NOMO-1 treated with DMSO at 0.1 percent for 48 hours (cell line): Measurements from ENCODE around the gene RGS6.

ENCODE experiments used
- DNase-seq: peaks from one replicate; lab custom pipeline; 2025; ENCODE audit not compliant: unreplicated experiment; lab: John Stamatoyannopoulos, UW

RGS6 gene

GRCh38 chr14:72154645-72155378, 222.6 kb downstream of the RGS6 start:
- DNase-seq: no peak

- DNase-seq: no peak
These were observed 223.3 kb downstream of the RGS6 start for GRCh38 chr14:72155379-72155993.

DNA sequence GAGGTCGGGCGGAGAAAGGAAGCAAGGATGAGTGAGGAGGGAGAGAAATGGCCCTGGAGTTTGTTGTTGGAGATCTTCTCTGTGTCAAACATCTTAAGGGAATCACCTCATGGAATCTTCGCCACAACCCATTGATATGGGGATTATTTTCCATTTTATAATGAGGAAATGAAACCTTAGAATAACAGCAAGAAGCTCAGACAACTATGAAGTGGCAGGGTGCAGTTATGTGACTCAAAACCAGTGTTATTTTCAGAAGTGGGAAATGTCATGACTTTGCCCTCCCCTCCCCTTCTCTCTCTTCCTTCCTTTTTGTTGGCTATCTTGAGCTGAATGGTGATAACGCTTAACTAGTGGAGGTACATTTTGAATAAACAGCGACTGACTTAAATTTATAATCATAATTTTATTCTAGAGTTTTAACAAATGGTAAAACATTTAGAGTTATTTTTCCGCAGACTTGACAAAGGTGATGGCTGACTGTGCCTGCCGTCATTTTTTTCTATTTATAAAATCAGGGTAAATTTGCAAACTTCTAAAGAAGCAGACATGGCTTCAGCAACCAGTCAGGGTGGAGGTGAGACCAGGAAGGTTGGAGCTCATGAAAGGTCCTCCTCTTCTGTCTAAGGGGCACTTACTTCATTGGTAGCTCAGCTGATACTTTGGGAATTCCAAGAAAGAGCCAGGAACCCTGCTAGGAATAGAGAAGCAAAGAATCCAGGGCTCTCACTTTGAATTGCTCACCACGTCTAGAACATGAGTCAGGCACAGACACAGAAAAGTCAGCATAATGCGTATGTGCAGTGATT, 232.4 kb downstream of the RGS6 start:
- DNase-seq: peak; percentile 78

DNA sequence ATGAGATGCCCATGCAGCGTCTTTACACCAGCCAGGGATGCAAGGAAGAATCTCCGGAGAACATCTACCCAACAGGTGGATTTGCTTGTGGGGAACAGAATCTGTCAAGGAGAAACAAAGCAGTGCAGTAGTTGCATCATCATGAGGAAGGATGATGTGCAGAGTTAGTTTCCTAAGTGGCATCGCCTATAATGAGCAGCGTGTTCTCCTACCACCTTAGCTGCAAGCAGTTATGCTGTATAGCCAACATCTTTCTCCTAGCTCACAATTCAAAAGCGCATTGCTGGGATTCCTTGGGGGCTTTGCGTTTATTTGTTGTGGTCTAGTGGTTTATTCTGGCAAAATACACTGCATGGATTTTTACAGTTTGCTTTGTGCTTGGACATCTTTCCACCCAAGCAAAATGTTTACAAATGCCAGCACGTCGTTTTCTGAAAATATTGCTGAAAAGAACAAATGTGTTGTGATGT, 233.0 kb downstream of the RGS6 start:
- DNase-seq: peak; percentile 40

DNA sequence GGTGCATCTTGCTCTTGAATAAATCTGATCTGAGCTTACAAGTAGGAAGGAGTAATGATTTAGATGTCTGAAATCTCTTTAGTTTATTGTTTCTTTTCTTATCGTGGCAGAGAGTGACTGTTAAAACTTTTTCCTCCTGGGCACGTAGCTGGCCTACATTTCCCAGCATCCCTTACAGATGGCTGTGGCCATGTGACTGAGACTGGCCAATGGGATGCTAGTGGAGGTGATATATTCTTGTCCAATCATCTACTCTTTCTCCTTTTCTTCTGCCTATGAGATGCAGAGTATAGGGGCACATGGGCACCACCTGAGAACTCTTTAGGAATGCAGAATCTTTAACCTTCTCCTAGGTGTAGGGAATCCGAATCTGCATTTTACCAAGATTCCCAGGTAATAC, 237.3 kb downstream of the RGS6 start:
- DNase-seq: no peak

- no peak for DNase-seq
These were observed 239.8 kb downstream of the RGS6 start for GRCh38 chr14:72172049-72172448.

DNA sequence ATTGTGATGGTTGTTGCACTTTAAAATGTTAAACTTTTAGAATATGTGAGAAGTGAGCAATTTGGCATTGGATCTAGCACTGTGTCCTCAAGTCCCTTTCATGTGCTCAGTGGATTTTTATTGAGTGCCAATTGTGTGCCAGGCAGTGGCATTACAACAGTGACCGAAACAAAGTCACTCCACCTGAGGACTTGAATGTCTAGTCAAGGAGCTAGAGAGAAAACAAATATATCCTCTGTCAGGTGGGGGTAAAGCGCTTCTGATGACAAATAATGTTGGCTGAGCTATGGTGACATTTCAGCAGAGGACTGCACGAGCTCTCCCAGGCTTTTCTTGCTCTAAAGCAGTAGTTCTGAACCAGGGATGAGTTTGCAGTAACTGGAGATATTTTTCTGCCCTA, 240.4 kb downstream of the RGS6 start:
- DNase-seq: no peak

DNA sequence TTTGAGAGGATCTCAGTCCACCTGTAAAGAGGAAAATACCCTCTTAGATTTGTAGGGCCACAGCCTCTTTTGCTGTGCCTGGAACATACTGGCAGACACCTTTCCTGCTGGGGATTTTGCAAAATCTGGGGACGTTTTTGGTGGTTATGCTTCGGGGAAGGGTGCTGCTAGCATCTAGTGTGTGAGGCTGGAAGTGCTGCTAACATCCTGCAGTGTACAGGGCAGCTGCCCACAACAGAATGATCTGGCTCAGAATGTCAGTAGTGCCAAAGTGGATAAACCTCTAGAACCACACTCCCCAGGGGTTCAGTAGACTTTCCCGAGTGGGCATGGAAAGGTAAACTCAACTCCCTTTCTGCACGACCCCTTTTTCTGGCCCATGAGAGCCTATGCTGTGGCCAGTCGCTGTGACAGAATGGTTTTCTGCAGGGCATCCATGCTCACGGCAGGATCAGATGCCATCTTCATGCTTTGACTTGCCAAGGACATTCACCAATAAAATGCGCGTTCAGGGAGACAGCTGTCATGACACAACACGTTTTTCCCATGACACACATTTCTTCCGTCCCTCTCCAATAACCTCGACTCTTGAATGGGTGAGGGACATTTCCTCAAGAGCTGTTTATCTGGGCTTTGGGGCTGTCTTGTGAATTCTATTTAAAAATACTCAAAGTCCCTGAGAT, 240.9 kb downstream of the RGS6 start:
- no peak for DNase-seq

GRCh38 chr14:72177251-72177650, 245.0 kb downstream of the RGS6 start:
- no peak for DNase-seq

- DNase-seq: no peak
These were observed 246.3 kb downstream of the RGS6 start for GRCh38 chr14:72178517-72178916.

- DNase-seq: no peak
These were observed 250.6 kb downstream of the RGS6 start for GRCh38 chr14:72182708-72183432.

DNA sequence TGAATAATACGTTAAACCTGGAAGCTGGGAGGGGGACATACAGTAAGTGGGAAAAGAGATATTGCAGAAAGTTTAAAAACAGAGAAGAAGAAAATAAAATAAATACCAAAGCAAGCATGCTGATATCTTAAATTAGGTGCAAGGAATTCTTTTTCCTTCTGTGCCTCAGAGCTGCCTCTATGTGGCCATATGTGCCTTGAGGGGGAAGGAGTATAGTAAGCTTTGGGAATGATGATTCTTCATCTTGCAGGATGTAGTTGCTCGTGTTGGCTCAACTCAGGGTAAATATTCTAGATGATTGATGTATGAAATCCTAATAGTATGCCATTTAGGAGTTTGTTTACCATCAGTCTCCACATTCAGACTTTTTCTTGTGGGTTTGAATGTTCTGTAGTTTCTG, 251.4 kb downstream of the RGS6 start:
- no peak for DNase-seq

DNA sequence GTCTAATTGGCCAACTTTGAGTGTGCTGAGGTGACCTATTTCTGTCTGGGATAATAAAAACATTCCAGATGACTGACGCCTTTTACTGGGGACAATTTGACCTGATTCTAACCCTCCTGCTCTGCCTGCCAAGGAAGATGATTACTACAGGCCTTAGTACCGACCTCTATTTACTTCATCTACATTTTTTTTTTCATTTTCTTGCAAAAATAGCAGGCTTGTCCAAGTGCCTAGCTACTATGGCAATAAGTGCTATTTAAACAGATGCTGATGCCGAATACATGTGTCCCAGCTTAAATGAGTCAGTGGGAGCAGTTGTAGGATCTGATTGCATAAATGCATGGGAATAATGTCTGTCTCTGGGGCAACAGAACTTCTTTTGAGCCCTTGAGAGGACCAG, 254.3 kb downstream of the RGS6 start:
- no peak for DNase-seq

DNA sequence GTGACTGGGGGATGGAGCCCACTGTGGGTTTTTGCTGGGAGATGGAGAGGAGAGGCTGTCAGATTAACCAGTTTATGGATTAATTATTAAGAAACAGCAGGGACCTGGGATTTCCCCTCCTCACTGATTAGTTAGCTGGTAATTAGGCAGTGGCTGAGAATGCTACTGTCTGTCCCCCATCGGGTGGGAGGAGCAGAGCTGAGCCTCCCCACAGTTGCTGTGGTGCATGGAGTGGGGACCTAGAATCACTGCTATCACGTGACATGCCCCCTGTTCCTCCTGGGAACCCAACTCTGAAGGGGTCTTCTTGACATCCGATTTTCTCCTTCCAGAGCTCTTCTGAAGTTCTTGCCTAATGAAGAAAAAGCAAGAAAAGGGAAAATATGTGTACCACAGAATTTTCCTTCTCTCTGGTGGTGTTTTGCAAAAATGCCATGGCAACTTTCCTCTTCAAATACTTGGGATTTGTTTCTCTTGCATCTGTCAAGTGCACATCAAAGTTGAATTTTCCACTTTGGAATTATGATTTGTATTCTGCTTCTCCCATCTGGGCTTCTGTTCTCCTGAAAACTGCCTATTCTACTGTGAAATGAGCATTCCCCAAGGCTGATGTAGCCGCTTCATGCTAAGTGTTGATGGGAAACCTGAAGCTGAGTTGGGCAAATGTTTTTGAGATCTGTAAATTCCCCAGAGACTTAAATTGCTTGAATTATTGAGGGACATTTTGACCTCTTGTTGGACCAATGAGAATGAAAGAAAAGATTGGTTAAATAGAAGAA, 264.2 kb downstream of the RGS6 start:
- no peak for DNase-seq

GRCh38 chr14:72201645-72202044, 269.4 kb downstream of the RGS6 start:
- no peak for DNase-seq

- DNase-seq: no peak
These were observed 281.2 kb downstream of the RGS6 start for GRCh38 chr14:72213424-72213823.

DNA sequence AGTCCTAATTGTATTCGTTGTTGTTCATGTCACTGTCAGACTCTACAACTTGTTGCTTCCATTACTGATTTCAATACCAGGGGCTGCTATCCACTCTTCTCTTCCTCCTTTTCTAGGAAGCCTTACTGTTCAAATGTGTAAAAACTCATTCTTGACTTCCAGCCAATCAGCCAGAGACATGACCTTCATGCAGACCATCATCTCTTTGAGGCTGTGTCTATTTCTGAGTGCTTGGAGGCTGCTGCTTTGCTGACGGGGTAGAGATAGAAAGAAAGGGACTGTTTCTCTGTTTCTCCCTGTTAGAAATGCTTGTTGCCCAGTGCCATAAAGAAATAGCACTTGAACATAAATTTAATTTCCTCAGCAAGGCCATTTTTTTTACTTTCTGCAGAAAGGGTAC, 282.9 kb downstream of the RGS6 start:
- no peak for DNase-seq

DNA sequence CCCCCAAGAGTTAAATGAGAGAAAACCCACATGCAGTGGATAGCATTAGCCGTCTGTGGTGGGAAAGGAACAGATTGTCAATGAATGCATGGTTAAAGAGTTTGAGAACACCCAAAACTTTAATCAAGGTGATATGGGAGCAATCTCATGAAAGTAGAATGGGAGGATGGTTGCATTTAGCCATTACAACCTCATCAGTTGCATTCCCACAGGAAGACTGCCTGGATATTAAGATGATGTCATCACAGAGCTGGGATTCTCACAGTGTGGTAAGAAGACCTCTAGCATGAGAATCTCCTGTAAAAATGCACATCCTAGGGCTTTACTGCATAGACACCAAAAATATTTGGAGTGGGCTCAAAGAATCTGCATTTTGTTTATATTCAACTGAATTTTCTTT, 284.9 kb downstream of the RGS6 start:
- no peak for DNase-seq

DNA sequence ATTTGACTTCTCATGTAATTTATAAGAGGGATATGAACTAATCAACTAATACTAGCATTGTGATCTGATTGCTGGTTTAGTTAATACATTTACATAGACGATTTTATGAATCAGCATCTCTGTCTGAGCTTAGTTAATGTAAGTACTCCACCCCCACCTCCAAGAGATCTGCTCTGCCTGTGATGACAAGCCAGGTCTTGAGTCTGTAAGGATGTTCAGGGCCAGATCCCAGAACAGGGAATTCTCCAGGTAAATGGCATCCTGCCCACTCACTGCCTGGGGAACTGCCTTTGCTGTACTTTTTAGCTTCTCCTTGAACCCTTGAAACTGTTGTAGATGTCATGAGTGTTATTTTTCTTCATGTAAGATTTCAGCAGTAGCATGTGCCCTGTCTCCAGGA, 289.8 kb downstream of the RGS6 start:
- no peak for DNase-seq

DNA sequence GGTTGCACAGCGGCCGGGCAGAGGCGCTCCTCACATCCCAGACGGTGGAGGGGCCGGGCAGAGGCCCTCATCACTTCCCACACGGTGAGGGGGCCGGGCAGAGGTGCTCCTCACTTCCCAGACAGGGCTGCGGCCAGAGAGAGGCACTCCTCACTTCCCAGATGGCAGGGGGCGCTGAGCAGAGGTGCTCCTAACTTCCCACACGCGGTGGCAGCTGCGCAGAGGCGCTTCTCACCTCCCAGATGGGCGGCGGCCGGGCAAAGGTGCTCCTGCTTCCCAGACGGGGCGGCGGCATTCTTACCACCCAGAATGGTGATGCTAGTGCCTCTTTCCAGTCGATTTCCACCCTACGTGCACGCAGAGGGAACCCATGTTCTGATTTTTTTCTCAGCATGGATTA, 304.4 kb downstream of the RGS6 start:
- DNase-seq: no peak
